ENCODE results near the gene MED20.
"Not testable (repeated sequence)": the region's sequence is repeated elsewhere in the genome, so short reads cannot be mapped to it uniquely, and the experiment has no call there.

Gene MED20

DNA sequence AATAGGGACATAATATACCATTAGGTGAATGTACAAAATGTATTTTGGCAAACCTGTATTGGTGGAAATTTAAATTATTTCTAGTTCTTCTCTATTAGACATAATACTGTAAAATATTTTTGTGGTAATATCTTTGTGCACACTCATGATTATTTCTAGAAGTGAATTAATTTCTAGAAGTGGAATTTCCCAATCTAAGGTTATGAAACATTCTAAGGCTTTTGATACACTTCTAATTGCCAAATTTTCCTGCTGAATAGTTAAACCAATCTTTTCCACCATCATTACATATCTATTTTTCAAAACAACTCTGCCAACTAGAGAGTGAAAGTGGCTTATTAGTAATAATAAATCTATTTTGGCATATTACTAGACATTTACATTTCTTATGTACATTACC lies 22.5 kb upstream of the MED20 start:
- H3K27ac ChIP-seq: peak overlapping the region in 7 of 11 experiments; percentile 6 to 100 (median 58); a peak in 7 of 22 replicates

DNA sequence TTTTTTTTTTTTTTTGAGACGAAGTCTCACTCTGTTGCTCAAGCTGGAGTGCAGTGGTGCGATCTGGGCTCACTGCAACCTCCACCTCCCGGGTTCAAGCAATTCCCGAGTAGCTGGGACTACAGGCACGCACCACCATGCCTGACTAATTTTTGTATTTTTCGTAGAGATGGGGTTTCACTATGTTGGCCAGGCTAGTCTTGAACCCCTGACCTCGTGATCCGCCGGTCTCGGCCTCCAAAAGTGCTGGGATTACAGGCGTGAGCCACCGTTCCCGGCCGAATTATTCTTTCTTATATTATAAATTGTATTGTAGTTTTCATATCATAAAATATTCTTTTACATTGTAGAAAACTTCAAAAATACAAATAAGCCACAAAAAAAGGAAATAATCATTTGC lies 21.9 kb upstream of the MED20 start:
- H3K4me3 ChIP-seq: peak overlapping the region in 9 of 10 experiments; percentile 91 to 100 (median 98); a peak in 13 of 20 replicates
- peaks cover 0 to 15% (median 0%) of the 10 kb centered on the region in 11 experiments; a peak in 2 of 22 replicates for H4K20me1 ChIP-seq
- H3K9ac ChIP-seq: peak overlapping the region; percentile 63 to 100 (median 97); a peak in 21 of 22 replicates
- H3K4me1 ChIP-seq: peaks cover 39 to 59% (median 48%) of the 10 kb centered on the region in 10 experiments
- H3K36me3 ChIP-seq: peaks cover 0 to 36% (median 30%) of the 10 kb centered on the region in 11 experiments; a peak in 17 of 22 replicates
- not testable (repeated sequence) for H3K9me3 ChIP-seq (replicated peaks in 1 of 11); H3K27me3 ChIP-seq
- H3K27ac ChIP-seq: peak overlapping the region; percentile 32 to 100 (median 99); a peak in 20 of 22 replicates
- H3K4me2 ChIP-seq: peak overlapping the region; percentile 80 to 99 (median 94)

More for the DNA sequence above, 22.5 kb upstream of the MED20 start:
- H4K20me1 ChIP-seq: peaks cover 0 to 15% (median 0%) of the 10 kb centered on the region in 11 experiments; a peak in 2 of 22 replicates
- no peak for TF ChIP-seq Cebpa-rat (IDR thresholded peaks at IDR 0.05)
- H3K4me2 ChIP-seq: peak overlapping the region in 5 of 11 experiments; percentile 5 to 99 (median 44); a peak in 7 of 22 replicates
- H3K9me3 ChIP-seq (replicated peaks in 1 of 11): no peaks in the 10 kb centered on the region; a peak in 1 of 22 replicates
- no peaks in the 10 kb centered on the region for H3K27me3 ChIP-seq
- H3K4me1 ChIP-seq: peaks cover 37 to 53% (median 46%) of the 10 kb centered on the region in 10 experiments
- H3K9ac ChIP-seq: no peak overlapping the region; a peak in 1 of 22 replicates
- no peak overlapping the region for H3K4me3 ChIP-seq
- H3K36me3 ChIP-seq: peaks cover 0 to 30% (median 26%) of the 10 kb centered on the region in 11 experiments; a peak in 17 of 22 replicates

DNA sequence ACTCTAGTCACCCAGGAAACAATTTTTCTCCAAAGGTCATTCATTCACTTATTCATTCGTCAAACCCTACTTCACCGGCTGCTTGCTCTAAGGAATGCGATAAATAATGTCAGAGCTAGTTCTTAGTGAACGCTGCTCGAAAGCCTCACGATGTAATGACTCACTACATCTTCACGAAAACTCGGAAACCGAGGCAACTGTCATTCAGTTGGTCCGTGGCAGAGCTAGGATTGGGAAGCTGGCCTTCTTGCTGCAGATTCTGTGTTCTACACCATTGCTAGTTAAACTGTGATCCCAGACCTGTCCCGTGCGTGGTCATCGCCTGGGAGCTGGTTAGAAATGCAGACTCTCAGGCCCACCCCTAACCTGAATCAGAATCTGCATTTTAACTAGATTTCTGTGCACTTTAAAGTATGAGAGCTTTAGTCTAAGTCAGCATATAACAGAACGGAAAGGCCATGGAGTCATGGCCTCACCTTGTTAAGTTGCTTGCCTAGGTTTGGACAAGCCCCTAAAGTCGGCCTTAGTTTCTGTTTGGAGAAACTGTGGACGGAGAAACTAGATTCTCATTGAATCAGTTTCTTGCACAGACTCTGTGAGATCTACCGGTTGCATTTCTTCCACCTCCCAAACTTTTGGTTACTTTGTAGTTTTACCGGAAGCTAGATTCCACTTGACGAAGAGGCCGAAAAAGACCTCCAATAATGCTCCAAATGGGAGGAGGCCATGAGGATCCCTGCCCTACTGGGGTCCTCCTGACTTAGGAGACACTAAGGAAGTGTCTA lies 21.3 kb upstream of the MED20 start:
- Histone ChIP-seq H3K27ac (peak overlapping the region; percentile 32 to 100 (median 99)), H3K4me1 (peaks cover 44 to 65% (median 53%) of the 10 kb centered on the region in 10 experiments), H3K4me2 (peak overlapping the region; percentile 80 to 99 (median 94)), H3K36me3 (peaks cover 1 to 42% (median 36%) of the 10 kb centered on the region in 11 experiments; a peak in 20 of 22 replicates), H4K20me1 (peaks cover 0 to 15% (median 0%) of the 10 kb centered on the region in 11 experiments; a peak in 2 of 22 replicates), H3K9ac (peak overlapping the region; percentile 63 to 100 (median 97)), H3K4me3 (peak overlapping the region; percentile 91 to 100 (median 98)), H3K9me3 (replicated peaks in 1 of 11) (no peaks in the 10 kb centered on the region; a peak in 1 of 22 replicates), H3K27me3 (no peaks in the 10 kb centered on the region)
- TF ChIP-seq Cebpa-rat (IDR thresholded peaks at IDR 0.05): no peak

DNA sequence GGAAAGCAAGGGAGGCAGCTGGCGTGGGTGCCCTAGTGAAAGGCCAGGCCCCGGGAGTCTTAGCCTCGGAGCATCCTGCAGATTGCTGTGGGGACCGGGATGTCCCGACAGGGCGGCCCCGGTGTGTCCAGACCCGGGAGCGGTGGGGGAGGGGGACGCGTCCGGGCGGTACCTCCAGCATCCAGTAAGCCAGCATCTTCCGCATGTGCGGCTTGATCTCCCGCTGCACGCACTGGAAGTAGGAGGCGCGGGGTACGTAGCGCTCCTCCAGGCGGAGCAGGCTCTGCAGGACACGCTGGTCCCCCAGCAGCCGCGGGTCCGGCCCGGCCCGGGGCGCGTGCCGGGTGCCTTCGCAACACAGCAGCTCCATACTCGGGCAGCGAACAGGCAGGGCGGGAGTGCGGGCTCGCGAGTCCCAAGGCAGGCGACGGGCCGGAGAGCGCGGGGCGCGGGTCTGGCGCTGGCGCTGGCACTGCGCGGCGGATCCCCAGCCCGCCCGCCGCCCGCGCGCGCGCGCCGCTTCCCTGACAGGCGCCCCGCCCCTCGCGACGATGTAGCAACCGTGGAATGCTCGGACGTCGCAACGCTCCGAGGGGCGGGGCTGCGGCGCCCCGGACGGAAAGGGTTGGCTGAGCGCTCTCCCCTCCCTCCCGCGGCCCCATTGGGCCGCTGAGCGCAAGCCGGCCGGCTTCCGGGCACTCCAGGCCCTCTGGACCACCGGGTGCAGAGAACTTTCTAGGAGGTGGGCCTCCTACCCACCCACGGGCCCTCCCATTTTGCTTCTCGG lies 20.5 kb upstream of the MED20 start, which contains the start of gene CCND3:
Gene CCND3 (minus strand): TSS at position 529 of the 787 bp plus-strand sequence. CDS start 159 bp downstream, at position 370.
- Histone ChIP-seq H3K4me1 (peaks cover 52 to 73% (median 61%) of the 10 kb centered on the region in 10 experiments), H3K9ac (peak within 1 kb of the TSS; percentile 85 to 100 (median 97)), H3K27ac (peak within 1 kb of the TSS; percentile 49 to 100 (median 99))

DNA sequence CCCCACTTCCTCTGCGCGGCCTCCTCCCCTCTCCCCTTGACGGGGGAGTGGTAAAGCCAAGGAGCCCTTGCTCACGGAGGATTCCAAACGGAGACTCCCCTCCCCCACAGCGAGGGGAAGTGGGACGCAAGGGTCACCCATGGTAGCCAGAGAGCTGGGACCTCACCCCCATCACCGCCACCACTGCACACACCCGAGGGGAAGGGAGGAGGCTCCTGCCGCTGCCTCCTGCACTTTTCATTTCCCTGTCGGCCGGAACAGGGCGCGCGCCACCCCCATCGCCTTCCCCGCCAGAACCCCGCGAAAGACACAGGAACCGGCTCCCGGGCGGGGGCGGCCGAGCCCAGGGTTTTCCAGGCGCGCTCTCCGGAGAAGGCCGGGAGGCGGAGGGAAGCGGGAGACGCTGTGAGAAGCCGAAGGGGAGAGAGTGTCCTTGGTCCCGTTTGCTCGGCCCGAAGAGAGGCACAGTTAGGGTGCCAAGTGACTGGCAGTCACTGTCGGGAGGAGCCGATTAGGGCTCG lies 19.9 kb upstream of the MED20 start:
- Histone ChIP-seq H4K20me1 (peaks cover 0 to 17% (median 2%) of the 10 kb centered on the region in 11 experiments; a peak in 12 of 22 replicates), H3K27ac (peak overlapping the region; percentile 49 to 100 (median 99)), H3K27me3 (no peaks in the 10 kb centered on the region), H3K9ac (peak overlapping the region; percentile 85 to 100 (median 97)), H3K4me3 (peak overlapping the region; percentile 91 to 100 (median 98)), H3K9me3 (replicated peaks in 1 of 11) (no peaks in the 10 kb centered on the region; a peak in 1 of 22 replicates), H3K4me2 (peak overlapping the region; percentile 92 to 100 (median 98)), H3K36me3 (peaks cover 11 to 56% (median 48%) of the 10 kb centered on the region in 11 experiments), H3K4me1 (peaks cover 54 to 78% (median 63%) of the 10 kb centered on the region in 10 experiments)
- no peak for TF ChIP-seq Cebpa-rat (IDR thresholded peaks at IDR 0.05)

More for the DNA sequence above, 20.5 kb upstream of the MED20 start, which contains the start of gene CCND3:
- Histone ChIP-seq H4K20me1 (peaks cover 0 to 15% (median 0%) of the 10 kb centered on the region in 11 experiments; a peak in 3 of 22 replicates), H3K27me3 (no peaks in the 10 kb centered on the region), H3K36me3 (peaks cover 9 to 50% (median 44%) of the 10 kb centered on the region in 11 experiments), H3K4me3 (peak within 1 kb of the TSS; percentile 91 to 100 (median 98)), H3K4me2 (peak within 1 kb of the TSS; percentile 94 to 100 (median 98)), H3K9me3 (replicated peaks in 1 of 11) (no peaks in the 10 kb centered on the region; a peak in 1 of 22 replicates)
- TF ChIP-seq Cebpa-rat (IDR thresholded peaks at IDR 0.05): peak in 9 of 11 experiments; percentile 31 to 95 (median 71); a peak in 12 of 22 replicates

DNA sequence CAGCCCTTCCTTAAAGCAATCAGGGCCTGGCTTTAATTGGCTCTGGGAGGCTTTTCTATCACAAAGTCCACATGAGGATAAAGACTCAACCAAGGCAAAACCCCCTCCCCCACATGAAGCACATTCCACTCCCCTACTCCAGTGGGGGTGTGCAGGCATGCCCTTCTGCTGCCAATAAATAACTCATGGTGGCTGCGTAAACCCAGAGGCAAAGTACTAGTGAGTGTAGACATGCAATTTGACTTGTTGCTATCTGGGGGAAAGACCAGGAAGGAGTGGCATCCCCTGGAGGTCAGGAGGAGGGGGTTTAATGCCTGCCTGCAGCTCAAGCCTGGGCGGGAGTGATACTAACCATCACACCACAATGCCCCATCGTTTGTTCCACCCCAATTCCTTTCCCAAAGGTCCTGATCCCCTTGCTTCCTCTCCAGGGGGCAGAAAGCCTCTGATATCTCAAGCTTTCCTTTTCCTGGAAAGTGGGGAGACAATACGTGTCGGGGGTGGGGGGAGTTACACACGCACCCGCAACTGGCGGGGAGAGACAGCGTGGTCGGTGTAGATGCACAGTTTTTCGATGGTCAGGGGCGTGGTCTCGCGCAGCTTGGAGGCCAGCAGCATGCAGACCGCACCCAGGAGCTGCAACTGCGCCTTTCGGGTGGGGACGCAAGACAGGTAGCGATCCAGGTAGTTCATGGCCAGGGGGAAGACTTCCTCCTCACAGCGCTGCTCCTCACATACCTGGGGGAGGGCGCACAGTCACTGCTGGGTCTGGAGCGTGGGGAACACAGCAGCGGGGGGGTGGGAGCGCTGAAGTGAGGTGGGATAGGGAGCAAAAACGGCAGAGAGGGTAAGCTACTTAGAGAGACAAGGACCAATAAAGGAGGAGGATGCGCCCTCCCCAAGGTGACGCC lies 19.2 kb upstream of the MED20 start:
- peaks cover 19 to 63% (median 55%) of the 10 kb centered on the region in 11 experiments for H3K36me3 ChIP-seq
- peak overlapping the region; percentile 75 to 100 (median 99); a peak in 21 of 22 replicates for H3K27ac ChIP-seq
- no peaks in the 10 kb centered on the region for H3K27me3 ChIP-seq
- peak overlapping the region; percentile 91 to 100 (median 98) for H3K4me3 ChIP-seq
- peak overlapping the region; percentile 92 to 100 (median 98) for H3K4me2 ChIP-seq
- peaks cover 55 to 79% (median 63%) of the 10 kb centered on the region in 10 experiments for H3K4me1 ChIP-seq
- peaks cover 0 to 24% (median 9%) of the 10 kb centered on the region in 11 experiments; a peak in 12 of 22 replicates for H4K20me1 ChIP-seq
- H3K9ac ChIP-seq: peak overlapping the region; percentile 85 to 100 (median 97)
- TF ChIP-seq Cebpa-rat (IDR thresholded peaks at IDR 0.05): no peak
- H3K9me3 ChIP-seq (replicated peaks in 1 of 11): no peaks in the 10 kb centered on the region; a peak in 1 of 22 replicates

DNA sequence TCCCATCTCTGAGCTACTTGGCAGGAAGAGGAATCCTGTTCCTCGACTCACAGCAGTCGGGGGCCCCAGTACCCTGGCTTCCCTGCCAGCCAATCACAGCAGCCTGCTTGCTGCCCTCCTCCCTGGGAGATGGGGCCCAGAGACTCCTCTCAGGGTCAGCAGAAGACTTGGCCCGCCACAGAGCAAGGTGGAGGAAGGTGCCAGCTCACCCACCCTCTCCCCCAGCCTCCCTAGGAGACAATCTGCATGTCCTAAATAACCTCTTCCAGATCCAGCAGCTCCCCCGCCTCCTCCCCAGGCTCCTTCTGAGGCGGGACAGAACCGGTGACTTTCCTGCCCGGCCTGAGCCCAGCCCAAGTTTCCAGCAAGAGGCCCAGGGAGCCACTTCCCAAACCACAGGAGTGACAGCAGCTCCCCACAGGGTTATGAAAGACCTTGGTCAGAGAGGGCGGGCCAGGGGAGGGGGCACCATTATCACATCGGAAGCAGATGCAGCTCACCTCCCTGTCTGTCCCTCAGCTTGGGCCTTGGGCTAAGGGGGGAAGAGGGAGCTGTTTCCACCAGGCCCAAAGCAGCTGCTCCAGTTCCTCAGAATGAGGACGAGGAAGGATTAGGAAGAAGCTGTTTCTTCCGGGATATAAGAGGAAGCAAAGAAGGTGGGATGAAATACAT lies 18.4 kb upstream of the MED20 start:
- TF ChIP-seq Cebpa-rat (IDR thresholded peaks at IDR 0.05): peak in 10 of 11 experiments; percentile 21 to 87 (median 80); a peak in 15 of 22 replicates
- peaks cover 27 to 71% (median 63%) of the 10 kb centered on the region in 11 experiments for H3K36me3 ChIP-seq
- H3K9me3 ChIP-seq (replicated peaks in 1 of 11): no peaks in the 10 kb centered on the region; a peak in 1 of 22 replicates
- H3K9ac ChIP-seq: peak overlapping the region; percentile 85 to 100 (median 97)
- H3K27ac ChIP-seq: peak overlapping the region; percentile 75 to 100 (median 99)
- peak overlapping the region; percentile 92 to 100 (median 98) for H3K4me2 ChIP-seq
- H3K4me3 ChIP-seq: peak overlapping the region; percentile 91 to 100 (median 98)
- peaks cover 0 to 27% (median 14%) of the 10 kb centered on the region in 11 experiments; a peak in 12 of 22 replicates for H4K20me1 ChIP-seq
- no peaks in the 10 kb centered on the region for H3K27me3 ChIP-seq
- peaks cover 55 to 80% (median 63%) of the 10 kb centered on the region in 10 experiments for H3K4me1 ChIP-seq
